Neural cell (in vitro differentiated cells): ENCODE data around the gene DGKG.

Source experiments
- EP300 ChIP-seq: fragments of 450-650 bp; conservative IDR thresholded peaks from 2 replicates; pipeline ENCODE4 v1.6.1; 2014; ENCODE audit warnings: antibody characterized with exemption, mild to moderate bottlenecking, moderate library complexity; ENCODE audit not compliant: poor library complexity, severe bottlenecking
- RAD21 ChIP-seq: fragments of 450-650 bp; conservative IDR thresholded peaks from 2 replicates; pipeline ENCODE4 v1.6.1; 2014; ENCODE audit warnings: antibody characterized with exemption, mild to moderate bottlenecking, moderate library complexity
- SMC3 ChIP-seq: fragments of 450-650 bp; conservative IDR thresholded peaks from 2 replicates; pipeline ENCODE4 v1.6.1; 2014; ENCODE audit warnings: antibody characterized with exemption, mild to moderate bottlenecking, moderate library complexity; ENCODE audit not compliant: poor library complexity
- TAF1 ChIP-seq: IDR thresholded peaks from 2 replicates; pipeline ENCODE4 v1.6.1; 2012; ENCODE audit warnings: low read depth
- TF ChIP-seq, protein P1 (sequence below): fragments of 450-650 bp; IDR thresholded peaks from 2 replicates; pipeline ENCODE4 v1.5.1; 2014; ENCODE audit warnings: antibody characterized with exemption, mild to moderate bottlenecking, moderate library complexity; ENCODE audit not compliant: poor library complexity, severe bottlenecking

DNA sequence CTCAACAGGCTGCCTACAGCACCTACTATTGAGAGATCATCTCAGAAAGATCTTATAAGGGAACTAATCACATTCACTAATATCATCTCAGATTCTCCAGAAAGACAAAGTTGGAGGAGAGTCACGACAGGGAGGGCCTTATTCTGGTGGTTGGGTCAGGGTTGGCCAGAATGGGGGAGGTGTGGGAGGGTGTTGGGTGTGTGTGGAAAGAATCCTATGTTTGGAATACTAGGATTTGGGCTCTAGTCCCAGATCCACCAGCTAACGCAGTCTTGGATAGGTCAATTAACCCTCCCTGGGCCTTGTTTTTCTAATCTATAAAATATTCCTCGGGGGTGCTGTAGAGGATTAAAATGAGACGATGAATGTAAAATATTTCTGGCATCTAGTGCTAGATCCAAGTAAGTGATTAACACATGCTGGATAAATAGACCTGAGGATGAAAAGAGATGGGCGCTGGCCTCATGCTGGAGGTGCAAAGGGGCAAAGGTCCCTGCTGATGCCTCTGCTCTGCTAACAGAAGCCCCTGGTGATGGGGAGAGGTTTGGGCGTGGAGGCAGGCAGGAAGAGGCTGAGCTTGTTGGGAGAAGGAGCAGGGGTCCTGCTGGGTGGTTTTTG is 185.6 kb downstream of the DGKG start:
- TF ChIP-seq, protein P1, sequence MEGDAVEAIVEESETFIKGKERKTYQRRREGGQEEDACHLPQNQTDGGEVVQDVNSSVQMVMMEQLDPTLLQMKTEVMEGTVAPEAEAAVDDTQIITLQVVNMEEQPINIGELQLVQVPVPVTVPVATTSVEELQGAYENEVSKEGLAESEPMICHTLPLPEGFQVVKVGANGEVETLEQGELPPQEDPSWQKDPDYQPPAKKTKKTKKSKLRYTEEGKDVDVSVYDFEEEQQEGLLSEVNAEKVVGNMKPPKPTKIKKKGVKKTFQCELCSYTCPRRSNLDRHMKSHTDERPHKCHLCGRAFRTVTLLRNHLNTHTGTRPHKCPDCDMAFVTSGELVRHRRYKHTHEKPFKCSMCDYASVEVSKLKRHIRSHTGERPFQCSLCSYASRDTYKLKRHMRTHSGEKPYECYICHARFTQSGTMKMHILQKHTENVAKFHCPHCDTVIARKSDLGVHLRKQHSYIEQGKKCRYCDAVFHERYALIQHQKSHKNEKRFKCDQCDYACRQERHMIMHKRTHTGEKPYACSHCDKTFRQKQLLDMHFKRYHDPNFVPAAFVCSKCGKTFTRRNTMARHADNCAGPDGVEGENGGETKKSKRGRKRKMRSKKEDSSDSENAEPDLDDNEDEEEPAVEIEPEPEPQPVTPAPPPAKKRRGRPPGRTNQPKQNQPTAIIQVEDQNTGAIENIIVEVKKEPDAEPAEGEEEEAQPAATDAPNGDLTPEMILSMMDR: no peak
- no peak for TF ChIP-seq SMC3
- no peak for TF ChIP-seq EP300
- no peak for TF ChIP-seq RAD21
- TF ChIP-seq TAF1: no peak
